Activated CD4-positive, alpha-beta T cell treated with anti-CD3 and anti-CD28 coated beads, Interleukin-2, amount 50 U/mL, for 24 hours (primary cell): Measurements from ENCODE around the gene IL6R.
"Not testable (repeated sequence)": the region's sequence is repeated elsewhere in the genome, so short reads cannot be mapped to it uniquely, and the experiment has no call there.

Experiments used
- DNase-seq, 2 donors: peaks; one replicate each; pipeline ENCODE4 v3.0.0-alpha.2; 2020; ENCODE audit warnings: low read depth in 1 of 2, low spot score in 1 of 2

Gene IL6R

DNA sequence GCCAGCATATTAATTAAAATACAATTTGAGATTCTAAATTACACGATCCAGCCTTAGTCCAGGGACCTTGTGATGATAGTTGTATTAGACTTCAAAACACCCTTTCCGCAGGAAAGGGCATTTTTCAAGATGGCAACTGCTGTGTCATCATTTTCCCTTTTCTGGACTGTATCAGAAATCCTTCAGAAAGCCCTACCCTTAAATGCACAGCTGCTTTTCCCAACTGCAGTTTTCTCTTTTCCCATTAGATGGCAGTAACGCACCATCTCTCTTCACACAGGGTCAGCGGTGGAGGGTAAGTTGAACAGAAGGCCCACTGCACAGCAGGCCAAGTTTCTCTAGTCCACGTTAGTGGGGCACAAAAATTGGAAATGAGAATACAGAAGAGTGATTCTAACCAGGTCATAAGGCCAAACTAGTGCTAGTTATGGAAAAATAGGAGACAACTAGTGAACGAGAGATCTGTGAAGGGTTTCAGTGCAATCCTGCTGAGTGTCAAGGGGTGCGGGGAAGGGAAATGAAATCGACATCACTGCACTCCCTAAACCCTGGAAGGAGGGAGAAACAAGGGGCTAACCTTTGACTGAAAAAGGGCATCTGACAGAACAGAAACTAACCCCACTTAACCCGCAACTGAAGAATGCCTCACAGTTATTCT lies 74.8 kb downstream of the IL6R start:
- peak in 1 of 2 donors; percentile 78 for DNase-seq

GRCh38 chr1:154481053-154481452 lies 75.9 kb downstream of the IL6R start:
- DNase-seq = no peak

DNA sequence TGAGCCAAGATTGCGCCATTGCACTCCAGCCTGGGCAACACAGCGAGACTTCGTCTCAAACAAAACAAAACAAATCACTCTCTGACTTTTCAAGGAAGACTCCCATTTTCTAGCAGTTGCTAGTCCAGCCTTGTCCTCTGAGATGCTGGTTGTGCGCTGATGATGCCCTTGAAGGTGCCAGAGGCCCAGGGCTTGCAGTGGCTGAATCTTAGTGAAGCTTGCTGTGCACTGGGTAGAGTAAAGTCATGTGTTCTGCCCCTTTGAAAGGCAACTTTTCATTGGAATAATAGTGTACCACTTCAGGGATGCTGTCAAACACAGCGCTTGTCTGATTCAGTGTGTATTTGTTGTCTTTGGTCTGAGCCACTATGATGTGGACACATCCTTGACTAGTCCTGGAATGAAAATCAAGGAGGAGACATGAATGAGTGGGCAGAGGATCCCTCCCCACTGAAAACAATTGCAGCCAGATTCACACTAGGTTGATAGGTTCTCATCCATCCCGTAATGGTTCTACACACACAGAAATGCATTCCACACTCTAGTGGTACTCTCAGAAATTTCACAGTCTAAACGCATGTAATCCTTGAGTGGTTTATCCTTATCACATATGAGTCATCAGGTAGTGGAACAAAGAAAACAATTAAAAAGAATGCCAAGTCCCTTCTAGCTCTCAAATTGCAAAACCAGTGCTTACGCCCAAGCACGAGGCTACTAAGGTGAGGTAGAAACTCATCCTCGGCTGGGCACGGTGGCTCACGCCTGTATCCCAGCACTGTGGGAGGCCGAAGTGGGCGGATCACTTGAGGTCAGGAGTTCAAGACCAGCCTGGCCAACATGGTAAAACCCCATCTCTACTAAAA lies 79.0 kb downstream of the IL6R start:
- DNase-seq = no peak

DNA sequence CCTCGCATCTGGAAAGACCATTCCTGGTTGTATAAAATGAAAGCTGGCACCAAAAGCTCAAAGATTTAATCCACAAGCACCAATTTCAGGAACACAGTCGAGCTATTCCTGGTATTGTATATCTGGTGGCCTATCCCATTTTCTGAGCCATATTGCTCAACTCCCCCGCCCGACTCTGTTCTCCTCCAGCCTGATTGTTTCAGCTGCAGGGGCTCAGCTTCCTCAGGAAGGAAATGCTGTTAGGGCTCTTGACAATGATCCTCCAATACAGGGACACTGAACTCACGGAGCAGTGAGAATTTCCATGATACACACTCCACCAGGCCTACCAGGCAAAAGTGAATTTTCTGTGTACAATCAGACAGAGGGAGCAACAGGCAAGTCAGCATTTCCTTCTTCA lies 80.0 kb downstream of the IL6R start:
- DNase-seq = no peak

DNA sequence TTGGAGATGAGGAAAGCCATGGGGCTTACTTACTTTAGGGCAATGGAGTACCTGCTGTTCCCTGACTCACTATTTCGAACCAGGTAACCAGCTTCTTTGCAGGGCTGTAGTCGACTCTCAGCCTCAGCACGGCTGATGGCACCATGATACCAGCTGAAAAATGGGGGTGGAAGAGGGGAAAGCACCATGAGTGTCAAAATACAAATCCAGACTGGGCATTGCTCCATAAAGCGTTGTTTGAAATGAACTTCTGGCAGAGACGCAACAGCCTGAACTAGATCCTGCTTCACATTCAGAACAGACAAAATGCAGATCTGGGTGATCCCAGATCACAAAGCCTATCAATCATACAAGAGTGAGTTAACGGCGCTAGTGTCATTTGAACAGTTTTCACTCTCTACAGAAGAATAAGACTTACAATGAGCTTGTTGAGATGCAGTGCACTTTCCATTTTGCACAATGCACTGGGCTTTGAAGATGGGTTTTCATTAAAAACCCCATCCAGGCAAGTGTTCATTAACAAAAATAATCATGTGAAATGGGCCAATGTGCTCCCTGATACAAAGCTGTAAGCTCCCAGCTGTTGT lies 80.9 kb downstream of the IL6R start:
- DNase-seq = no peak

GRCh38 chr1:154486756-154487155 lies 81.6 kb downstream of the IL6R start:
- not testable (repeated sequence) for DNase-seq

DNA sequence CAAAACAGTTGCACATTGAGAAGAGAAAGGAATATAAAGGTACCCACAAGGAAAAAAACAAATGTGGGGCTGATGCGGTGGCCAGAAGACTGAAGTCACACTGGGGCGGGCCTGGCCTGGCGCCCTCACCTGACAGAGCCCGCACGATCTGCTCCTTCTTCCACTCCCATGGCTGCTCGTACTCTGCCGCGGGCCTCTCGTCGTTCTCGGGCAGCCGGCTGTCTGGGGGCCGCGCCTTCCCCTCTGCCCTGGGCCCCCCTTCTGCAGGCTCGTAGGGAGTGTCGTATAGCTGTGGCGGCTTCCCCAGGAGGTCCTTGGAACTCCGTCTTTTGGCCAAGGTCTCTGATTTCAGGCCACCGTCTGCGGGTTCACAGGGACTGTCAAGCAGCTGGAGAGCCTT lies 83.8 kb downstream of the IL6R start:
- no peak for DNase-seq

GRCh38 chr1:154489695-154490274 lies 84.6 kb downstream of the IL6R start:
- DNase-seq = no peak

DNA sequence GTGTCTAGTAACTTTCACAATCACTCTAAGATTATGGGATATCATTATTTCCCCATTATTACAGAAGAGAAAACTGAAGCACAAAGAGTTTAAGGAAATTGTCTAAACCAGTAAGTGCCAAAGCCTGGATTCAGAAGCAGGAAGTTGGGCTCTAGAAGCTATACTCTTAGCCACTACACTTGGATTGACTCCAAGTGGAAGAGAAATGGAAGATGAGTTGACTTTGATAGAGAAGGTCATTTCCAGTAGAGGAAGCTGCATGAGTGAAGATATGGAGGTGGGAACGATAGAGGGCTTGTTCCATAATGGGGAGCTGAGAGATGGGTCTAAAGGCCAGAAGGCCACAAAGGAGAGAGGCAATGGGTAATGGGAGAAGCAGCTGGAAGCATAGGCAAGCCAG lies 85.2 kb downstream of the IL6R start:
- DNase-seq = no peak

DNA sequence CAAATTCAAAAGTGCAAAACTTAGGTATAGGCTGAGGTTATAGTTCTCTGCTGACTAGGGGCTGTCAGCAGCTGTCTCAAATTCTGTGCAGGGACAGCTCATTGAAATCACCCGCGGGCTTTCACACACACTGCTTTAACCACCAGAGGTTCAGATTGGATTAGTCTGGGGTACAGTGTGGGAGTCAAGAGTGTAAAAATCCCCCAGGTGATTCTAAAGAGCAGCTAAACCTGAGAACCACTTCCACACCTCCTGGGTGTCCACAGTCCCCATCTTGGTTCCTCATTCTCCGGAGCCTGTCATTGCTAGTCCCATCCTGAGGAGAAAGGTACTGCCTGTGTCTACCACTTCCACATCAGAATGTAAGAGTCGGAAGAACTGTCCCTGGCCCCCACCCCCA lies 87.0 kb downstream of the IL6R start:
- DNase-seq = no peak

GRCh38 chr1:154493276-154493675 lies 88.1 kb downstream of the IL6R start:
- DNase-seq = no peak

DNA sequence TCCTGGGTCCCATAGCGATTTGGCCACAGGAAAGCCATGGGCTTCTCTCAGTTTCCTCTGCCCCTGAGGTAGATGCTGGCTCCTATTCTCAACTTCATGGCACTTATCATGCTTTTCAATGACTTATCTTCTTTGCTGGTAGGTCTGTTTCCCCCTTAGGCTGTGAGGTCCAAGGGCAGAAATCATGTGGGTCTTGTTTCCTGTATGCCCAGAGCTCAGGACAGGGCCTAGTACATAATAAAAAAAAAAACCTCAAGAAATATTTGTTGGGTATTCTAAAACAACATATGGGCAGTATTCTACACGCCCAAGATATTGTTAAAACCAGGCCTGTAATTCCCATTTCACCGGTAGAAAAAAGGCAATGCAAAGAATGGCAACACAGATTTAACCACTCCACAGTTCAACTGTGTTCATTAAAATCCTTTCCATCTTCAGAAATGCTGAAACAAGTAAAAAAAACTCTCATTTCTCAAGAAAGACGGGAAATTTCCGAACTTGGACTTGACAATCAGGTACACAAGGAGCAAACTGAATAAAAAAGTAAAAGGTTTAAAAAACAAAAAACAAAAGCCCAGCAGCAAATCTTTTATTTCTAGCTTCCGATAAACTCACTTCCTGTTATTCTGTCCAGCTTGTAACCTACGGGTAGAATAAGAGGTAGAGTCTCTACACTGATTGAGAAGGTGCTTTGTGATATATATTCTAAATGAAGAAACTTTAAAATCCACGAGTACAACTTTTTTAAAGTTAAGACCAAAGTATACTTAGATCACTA lies 90.5 kb downstream of the IL6R start:
- no peak for DNase-seq

DNA sequence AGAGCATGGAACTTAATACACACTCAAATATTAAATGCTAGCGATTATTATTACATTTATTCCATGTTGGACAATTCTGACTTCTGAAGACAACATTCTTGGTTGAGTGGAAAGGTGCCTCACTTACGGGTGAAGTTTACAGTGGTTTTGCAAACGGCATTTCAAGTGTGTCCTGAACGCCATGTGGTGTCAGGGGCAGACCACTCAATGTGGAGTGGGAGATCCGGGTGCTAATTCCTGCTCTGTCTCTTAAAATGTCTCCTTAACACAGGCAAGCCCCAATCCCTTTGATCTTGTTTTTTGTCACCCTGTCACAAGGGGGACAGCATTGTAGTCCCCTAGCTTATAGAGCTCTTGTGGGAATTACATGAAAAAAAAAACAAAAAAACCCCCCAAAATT lies 91.2 kb downstream of the IL6R start:
- no peak for DNase-seq

- no peak for DNase-seq
These were observed 92.1 kb downstream of the IL6R start for GRCh38 chr1:154497026-154497806.

- DNase-seq = no peak
These were observed 94.3 kb downstream of the IL6R start for GRCh38 chr1:154499446-154499845.

GRCh38 chr1:154500533-154500932 lies 95.4 kb downstream of the IL6R start:
- no peak for DNase-seq

DNA sequence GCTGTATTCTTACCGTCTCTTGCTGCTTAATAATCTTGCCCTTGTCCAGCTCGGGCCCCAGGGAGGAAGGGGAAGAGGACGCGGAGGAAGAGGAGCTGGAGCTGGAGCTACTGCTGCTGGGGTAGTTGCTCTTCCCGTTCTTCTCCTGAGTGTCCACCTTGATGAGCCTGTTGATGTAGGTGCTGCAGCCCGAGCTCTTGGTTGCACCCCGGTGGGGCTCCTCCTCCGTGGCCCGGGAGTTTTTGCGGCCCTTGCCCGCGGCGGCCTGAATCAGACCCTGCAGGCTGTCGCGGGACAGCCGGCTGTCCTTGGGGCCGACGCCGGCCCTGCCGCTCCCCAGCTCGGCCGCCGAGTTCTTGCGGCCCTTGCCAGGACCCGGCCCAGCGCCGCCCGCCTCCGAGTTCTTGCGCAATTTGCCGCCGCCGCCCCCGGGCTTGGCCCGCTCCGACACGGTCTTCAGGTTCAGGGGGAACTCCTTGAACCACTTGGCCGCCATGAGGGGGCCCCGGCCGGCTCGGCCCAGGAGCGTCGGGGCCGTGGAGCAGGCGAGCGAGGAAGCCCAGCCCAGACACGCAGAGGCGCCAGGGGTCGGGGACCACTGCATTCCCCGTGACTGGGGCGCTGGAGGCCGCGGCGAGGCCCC lies 96.4 kb downstream of the IL6R start:
- no peak for DNase-seq

- DNase-seq = no peak
These were observed 97.1 kb downstream of the IL6R start, which contains the start of the genes SHE and TDRD10 for GRCh38 chr1:154502066-154502743. SHE (minus strand) TSS chr1:154502412; CDS start chr1:154502026, 386 bp downstream. TDRD10 (plus strand) TSS chr1:154502219; CDS start chr1:154506904, 4,685 bp downstream.

DNA sequence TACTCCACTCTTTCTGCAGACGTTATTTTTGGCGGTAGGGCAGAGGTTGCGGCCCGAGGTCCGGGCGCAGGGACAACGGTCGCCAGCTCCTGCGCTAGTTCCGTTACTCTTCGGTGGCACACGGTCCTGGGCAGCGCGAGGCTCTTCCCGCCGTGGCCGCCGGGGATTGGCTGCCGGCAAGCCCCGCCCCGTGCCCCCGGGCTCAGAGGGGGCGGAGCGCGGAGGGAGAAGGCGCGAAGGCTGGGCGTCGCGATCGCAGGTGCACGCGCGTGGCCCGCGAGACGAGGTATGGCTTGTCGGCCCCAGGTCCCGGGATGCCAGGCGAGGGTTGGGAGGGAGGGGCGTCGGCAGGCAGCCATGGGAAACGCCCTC lies 97.6 kb downstream of the IL6R start:
- no peak for DNase-seq
